Stimulated activated CD4-positive, alpha-beta T cell treated with anti-CD3 and anti-CD28 coated beads, Interleukin-15, amount 100 ng/mL, for 1 hour (primary cell): ENCODE data around the gene UBQLN4.
A peak's percentile ranks its signal among the peaks of the same experiment; 100 is the strongest.

ENCODE experiments used
- DNase-seq, 2 donors: peaks; one replicate each; pipeline ENCODE4 v3.0.0-alpha.2; 2020; ENCODE audit warnings: low read depth in 1 of 2, low spot score in 1 of 2

UBQLN4 gene

DNA sequence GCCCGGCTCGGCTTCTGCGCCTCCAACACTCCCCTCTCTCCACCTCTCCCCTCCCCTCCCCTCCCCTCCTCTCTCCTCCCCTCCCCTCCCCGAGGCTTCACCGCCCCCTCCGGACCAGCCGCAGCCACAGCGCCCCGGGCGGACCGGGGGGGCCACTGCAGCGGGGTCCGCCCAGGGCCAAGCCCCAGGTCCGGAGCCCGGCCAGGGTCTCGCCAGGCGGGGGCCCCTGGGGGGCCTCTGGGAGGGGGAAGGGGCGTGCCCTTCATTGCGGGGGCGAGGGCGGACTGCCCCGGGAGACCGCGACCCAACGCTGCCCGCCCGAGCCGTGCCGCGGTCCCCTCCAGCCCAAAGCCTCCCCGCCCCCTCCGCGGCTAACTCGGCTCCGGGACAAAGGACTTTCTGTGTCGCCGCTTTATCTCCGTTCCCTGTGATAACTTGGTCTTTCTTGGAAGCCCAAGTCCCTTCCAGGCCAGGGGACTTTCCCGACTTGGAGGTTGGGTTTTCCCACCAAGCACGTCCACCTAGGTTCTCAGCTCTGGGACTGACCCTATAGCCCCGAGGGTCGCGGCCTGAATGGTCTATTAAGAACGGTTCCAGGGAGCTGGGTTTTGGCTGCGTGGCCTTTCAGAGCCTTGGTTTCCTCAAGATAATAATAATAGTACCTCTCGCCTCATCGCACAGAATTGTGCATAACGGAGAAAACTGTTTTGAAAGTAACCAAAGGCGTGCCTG, at the start of gene UBQLN4:
UBQLN4 (minus strand) TSS at position 31 of the 732 bp plus-strand sequence. CDS start 97 bp downstream, outside the sequence.
- DNase-seq: peak; percentile 74

DNA sequence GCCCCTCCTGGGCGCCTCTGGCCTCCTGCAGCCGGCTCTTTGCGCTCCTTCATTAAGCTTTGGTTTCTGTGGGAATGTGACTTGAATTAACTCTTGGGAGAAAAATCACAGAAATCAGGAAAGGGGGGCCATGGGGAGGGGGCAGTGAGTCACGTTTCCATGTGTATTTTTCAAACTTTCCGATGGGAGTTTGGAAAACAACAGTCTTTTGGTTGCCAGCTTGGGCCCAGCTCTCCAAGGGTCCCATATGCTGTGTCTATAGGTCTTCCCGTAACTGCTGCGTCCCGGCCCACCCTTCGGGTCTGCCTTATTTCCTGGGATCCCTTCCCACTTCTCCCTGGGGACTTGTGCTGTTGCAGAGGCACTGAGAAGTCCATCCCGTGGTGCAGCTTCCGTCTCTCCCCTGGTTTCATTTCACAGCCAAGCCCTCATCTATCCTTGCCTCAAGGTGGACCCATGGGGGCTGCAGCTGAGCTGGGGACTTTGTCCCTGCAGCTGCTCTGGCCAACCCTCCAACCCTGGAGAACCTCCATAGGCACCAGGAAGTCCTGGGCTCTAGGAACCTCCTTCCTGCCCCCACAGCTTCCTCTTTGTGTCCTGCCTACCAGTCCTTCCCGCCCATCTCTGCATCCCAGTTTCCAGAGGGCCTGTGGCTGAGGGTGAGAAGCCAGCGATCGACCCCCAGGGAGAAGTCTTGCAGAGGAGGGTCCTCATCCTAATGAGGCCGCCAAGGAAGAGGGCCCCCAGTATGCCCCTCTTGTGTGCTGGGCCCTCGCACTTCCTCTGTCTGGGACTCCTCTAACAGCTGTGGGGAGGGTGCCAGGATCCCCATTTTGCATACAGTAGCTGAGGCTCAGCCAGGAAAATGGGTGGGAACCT, 49.3 kb upstream of the UBQLN4 start:
- DNase-seq: no peak

DNA sequence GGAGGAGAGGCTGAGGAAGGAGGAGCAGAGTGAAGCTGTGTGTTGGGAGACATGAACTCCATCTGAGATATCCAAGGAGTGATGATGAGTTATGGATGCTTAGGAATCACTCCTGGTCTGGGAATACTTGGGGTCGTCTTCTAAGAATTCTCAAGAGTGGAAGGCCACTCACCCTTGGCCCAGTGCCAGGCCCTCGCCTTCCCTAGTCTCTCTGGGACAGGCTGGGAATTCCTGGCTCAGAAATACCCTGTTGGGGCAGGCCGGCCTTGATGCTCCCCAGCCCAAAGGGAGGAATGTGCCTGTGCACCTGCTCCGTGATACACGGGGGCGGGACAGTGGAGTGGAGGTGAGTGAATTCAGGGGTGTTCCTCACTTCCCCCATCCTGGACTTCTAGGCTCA, 48.3 kb upstream of the UBQLN4 start:
- no peak for DNase-seq

DNA sequence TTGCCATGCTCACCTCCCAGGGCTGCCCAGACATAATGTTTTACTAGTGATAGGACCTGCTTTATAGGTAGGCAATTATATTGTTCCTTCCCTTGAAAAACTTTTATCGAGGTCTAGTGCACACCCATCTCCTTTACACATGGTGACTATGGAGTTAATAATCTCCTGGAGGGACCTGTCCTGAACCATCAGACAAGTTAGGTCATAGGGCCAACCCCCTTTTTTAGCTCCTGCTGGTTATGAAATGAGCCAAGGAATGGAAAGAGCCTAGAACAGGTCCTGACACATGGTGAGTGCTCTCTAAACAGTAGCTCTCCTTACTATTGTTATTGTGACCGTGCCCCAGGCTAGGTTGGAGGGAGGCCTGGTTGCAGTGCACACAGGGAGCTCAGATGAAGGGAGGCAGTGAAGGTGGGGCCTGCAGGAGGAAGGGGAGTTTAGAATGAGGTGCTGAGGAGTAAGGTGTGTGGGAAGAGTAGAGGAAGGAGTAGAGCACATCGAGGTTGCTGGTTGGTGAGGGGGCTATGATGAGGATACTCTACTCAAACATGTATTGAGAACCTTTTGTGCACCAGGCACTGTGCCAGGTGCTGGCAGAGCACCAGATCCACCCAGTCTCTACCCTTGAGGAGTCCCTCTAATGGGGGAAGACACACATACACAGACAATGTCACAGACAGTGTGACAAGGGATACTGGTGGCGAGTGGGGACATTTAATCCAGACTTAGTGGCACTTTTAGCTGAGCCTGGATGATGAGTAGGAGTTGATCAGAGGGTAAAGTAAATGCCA, 46.8 kb upstream of the UBQLN4 start:
- DNase-seq: no peak

DNA sequence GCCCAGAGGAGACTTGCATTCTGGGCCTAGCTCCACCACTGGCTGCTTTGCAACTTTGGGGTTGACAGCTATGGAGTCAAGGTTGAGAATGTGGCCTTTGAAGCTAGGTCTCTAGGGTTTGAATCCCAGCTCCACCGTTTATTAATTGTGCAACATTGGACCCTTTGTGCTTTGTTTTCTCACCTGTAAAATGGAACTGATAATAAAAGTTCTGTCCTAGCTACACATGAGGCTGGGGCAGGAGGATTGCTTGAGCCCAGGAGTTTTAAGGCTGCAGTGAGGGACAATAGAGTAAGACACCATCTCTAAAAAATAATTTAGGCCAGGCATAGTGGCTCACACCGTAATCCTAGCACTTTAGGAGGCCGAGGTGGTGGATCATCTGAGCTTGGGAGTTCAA, 45.7 kb upstream of the UBQLN4 start:
- DNase-seq: no peak

DNA sequence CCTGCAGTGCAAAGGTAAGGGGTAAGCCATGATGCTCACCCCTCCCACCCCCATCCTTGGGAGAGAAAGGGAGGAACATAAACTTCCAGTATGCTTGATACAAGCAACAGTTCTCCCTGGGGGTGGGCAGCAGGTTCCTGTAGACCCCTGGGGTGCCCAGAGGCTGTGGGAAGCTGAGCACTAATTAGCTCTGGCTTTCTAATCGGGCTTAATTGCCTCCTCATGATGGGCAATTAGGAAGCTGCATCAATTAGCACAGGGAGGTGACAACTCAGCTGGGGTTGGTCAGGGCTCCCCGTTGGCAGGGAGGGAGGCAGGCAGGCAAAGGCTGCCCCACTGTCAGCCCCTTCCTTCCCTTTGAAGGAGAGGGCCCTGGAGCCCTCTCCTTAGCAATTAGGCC, 45.2 kb upstream of the UBQLN4 start:
- DNase-seq: no peak

DNA sequence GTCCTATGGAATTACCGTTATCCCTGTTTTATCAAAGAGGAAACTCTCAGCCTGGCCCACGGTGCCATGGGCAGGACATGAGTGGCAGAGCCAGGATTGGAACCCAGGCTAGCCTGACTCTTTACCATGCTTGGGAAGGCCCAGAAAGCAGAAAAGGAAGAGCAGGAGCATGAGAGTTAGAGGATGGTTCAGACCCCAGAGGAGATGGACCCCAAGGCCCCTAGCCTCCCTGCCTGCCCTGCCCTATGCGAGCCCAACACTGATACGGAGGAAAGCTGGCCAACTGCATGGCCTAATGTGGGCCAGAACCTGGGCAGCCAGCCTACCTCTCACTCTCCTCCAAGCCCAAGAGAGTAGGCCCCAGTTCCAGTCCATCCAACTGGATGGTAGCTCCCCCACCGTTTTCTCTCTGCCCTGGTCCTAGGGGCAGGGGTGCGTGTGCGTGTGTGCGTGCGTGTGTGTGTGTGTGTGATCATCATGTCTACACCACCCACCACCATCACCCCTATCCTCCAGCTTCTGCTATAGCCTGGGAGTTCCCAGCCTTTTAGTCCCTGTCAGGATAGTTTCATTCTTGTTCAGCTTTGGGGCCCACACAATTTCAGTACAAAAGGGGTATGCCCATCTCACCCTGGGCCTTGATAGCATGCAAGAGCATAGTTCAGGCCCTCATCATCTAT, 44.0 kb upstream of the UBQLN4 start:
- no peak for DNase-seq

DNA sequence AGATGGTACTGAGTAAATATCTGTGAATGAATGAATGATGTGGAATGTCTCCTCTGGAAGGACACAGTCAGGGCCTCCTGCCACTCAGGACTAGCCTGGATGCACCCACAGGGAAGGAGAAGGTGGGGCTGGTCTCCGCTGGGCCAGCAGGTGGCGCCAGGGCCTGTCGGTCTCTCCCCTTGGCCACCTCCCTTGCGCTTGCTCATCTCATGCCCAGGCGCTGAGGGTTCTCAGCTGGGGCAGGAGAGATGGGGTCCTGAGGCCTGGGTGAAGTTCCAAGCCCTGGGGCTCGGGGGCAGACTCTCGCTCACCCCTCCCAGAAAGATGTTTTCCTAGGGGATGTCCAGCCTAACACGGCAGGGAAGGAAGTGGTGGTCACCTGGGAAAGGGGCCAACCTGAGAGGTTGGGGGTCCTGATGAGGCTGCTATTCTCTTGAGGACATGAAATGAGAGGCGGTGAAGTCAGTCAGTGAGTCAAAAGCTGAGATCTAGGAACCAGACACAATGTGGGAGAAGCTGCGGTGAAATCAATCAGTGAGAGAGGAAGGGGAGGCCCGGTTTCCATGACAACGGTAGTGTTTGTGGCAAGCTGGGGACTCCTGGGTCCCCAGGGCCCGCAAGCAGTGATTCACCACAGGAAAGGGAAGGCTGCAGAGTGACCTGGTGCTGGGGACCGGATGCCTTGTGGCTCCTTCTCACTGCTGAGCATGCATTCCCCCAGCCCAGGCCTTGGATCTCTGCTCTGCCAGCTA, 43.2 kb upstream of the UBQLN4 start:
- DNase-seq: peak; percentile 71 to 78

DNA sequence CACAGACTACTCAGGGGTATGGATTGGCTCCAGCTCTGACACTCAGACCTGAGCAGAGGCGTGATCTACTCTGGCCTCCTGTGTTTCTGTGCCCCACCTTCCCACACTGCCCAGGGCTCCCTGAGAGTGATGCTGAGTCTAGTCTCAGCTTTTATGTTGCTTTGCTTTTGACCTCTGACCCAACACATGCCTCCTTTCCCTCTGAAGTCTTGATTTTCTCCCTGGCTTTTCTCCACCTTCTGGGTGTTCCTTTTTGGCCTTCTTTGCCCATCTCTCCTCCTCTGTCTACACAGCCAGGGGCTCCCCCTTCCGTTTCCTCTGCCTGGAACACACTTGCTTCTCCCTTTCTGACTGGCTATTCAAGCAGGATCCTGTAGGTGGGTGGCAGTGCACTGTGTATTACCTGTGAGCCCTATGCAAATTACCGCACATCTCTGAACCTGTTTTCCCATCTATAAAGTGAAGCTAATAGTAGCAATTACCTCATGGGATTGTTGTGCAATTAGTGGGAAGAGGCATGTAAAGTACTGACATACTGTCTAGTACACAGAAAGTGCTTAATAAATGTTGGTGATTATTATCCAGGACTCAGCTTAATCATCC, 42.4 kb upstream of the UBQLN4 start:
- DNase-seq: no peak

DNA sequence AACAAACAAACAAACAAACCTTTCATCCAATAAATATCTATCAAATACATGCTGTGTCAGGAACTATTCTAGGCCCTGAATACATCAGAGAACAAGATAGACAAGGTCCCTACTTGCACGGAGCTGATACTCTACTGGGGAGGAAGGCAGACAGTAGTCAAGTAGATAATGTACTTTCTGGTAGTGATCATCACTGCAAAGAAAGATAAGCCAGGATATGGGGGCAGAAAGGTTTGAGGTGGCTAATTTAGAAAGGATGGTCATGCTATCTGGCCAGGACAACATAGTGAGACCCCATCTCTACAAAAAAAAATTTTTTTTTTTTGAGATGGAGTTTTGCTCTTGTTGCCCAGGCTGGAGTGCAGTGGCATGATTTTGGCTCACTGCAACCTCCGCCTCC, 38.0 kb upstream of the UBQLN4 start:
- DNase-seq: no peak

DNA sequence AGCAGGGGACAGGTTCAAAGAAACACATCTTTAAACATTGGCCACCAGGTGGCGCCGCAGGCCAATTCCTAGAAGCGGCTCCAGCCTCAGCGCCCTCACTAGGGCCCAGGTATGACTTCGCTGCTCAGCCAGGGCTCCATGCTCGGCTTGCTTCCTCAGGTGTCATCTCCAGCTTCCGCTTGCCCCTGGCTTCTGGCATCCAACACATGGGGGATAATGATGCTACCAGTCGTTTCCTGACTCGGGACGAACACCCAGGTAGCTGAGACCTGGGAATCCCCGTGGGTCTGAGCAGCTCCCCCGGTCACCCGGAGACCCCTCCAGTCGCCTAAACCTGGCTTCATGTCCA, 37.2 kb upstream of the UBQLN4 start:
- DNase-seq: peak; percentile 76 to 83

DNA sequence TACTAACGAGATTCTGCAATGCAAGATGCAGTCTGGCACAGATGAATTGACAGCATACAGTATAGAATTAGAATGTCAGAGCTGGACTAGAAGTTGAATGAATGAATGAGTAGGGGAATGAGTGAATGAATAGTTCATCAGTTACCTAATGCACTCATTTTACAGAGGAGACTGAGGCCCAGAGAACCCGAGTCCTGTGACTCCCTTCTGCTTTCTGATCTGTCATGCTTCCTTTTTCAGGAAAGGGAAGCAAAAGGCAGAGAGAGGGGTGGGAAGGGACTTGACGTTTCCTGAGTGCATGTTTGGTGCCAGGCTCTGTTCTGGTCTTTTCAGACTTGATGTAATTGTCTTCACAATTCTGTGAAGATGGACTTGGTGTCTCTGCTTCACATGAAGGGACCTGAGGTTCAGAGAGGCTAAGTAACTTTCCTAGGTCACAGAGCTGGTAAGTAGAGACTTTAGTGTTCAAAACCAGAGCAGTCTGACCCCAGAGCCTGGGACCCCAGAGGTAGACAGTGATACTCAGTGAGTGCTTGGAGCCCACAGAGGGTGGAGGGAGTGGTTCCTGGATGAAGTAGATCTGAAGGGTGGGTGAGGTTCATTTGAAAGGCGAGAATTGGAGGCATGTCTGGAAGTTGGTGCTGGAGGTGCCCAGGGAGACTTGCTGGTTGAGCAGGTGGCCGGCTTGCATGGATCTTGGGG, 36.7 kb upstream of the UBQLN4 start:
- no peak for DNase-seq

DNA sequence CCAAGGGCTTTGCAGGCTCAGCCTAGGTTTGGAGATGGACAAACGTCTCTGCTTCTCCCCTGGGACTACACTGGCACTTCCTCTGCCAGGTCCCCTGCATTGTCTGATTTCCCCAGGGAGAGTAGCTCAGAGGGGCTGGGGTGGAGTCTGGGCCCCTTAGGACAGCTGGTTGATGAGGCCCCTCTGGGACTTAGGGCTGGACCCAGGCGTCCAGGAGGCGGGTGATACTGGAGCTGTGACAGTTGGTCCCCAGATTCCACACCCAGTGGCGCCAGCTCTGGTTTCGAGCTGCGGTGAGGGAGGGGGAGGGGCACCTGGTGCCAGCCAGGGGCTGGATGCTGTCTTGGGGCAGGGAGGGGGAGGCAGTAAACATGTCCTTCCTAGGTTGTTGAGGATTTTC, 36.1 kb upstream of the UBQLN4 start:
- DNase-seq: no peak

DNA sequence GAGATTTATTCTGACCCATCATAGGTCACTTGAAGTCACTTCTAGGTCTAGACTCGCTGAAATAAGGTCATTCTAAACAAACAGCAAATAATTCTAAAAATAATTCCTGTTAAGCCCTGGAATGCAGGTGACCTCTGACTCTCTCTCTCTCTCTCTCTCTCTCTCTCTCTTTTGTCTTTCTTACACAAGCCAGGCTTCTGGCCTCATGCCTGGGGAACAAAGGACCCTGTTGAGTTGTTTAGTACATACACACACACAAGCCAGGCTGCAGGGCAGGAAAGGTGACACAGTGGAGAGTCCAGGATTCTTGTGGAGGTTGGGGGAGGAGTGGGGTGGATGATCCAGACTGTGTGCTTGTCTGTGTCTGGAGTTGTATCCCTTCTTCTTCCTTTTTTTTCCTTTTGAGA, 32.7 kb upstream of the UBQLN4 start:
- no peak for DNase-seq

DNA sequence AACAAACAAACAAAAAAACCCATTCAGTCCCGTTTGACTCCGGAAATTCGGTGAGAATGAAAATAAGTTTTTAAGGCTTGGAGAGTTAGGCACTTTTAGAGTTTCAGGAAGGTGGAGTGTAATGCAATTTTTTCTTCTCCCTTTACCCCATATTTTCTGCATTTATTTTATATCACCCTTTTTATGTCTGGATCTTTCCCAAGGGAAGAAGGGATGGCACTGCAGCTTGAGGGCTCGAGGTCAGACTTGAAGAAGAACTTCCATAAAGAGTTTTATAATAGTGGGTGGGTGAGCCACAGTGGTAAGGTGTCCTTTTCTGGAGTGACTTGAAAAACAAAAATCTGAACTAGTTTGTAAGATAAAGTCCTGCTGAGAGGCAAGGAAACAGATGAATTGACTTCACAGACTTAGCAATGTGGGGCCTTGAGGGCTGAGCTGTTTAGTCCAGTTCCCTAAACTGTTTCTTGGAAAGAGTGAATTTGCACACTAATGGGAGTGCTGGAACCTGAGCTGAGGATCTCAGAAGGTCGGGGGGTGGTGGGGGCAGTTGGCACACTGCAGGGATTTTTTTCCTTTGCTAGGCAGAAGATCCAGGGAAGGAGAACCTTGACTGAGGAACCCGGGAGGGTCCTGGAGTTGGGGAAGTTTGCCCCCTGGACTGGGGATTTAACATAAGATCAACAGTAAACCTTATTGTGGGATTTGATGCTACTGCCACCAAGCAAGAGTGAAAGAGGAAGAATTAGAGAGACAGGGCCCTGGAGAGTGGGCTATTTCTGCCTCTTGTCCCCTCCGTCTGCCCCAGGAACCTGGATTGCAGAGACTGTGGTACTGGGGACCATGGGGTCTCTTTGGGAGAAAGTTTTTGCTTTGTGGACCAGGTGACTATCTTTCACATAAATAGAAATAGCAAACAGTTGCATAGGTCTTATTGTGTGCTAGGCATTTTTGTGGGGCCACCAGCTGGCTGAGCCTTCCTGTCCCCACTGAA, 30.5 kb upstream of the UBQLN4 start:
- DNase-seq: no peak

DNA sequence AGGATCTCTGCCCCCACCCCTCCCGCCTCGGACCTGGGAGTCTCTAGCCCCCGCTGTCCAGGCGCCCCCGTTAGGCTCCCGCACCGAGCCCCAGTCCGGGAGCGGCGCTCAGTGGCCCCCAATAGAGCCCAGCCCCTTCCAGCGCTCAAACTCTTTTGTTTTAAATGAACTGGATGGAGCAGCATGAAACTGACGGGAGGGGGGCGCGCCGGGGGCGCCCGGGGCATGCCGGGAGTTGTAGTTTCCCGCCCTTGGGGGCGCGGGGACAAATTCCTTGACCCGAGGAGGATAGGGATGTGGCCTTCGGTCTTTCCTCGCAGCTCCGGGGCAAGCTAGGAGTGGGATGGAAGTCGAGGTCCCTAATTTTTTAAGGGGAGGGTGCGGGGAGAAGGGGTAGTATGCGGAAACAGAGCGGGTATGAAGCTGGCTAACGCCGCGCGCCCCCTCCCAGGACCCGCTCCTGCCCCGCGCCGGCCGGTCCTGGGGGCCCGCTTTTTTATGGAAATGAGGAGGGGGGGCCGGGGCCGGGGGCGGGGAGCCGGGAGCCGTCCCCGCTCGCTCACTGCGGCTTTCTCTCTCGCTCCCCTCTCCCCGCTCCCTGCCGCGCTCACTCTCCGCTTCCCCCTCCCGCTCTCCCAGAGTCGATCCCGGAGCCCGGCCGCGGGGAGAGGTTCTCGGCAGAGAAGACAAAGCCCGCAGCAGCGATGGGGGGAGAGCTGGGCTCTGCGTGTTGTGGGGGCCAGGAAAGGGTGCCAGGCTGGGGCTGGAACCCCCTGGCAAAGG, 28.9 kb upstream of the UBQLN4 start, which contains the start of gene MEX3A:
MEX3A (minus strand) TSS at position 157 of the 783 bp plus-strand sequence. CDS start 467 bp downstream, outside the sequence.
- peak; percentile 35 to 50 for DNase-seq

DNA sequence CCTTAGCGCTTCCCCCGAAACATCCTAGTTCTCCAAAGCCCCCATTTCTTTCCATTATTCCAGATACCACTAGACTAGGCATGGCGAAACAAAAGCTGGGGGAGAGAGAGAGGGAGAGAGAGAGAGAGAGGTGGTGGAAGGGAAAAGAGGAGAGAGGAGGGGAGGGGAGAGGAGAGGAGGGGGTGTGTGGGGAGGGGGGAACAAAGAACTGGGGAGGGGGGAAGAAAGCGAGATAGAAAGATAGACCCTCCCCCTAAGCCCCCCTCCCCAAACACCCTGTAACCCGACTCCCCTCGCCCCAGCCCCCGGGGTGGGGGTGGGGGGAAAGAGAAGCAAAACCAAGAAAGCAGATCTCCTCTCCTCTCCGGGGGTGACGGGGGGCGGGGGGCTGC, 28.3 kb upstream of the UBQLN4 start:
- DNase-seq: no peak
